ENCODE measurements around the gene SYNPO2. TPM values are rescaled to one million over a fixed set of nuclear protein-coding genes. Genes with fewer than 3 reads are reported as not detected.

The SYNPO2 gene
- total RNA-seq, 3 donors from 2014 or later (not counting 1 experiment from before 2014, with no cell fraction given): 0.18 to 0.85 (median 0.56) TPM

DNA sequence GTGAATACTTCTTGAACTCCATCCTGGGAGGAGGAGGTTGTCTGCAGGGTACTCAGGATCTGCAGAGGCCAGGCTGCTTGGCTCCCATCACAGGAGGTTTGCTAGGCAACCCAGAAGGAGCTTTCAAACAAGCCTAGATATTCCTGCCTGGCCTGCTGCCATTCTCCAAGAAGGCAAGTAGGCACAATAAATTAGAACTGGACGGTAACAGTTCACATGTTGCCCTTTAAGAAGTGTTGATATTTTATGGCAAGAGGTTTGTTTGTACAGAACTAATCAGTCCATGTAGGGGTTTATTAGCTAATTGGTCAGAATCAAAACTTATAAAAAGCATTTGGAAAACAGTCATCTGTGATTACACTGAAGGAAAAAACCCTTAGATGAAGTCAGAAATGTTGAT is 39.3 kb downstream of the SYNPO2 start:
- H3K4me1 Mint-ChIP-seq: no peaks in the 10 kb centered on the region
- WGBS (ENCODE audit: insufficient coverage): 82% methylated on average over 1 of the region's 1 CpG
- H3K9me3 Mint-ChIP-seq: no peaks in the 10 kb centered on the region
- Histone ChIP-seq H3K36me3 (ENCODE audit: control insufficient read depth, insufficient read depth, low read length) (no peaks in the 10 kb centered on the region), H3K27ac (ENCODE audit: low read length) (no peak overlapping the region), H3K4me3 (ENCODE audit: low read length) (no peak overlapping the region), H3K9me3 (ENCODE audit: control insufficient read depth, insufficient read depth, low read length) (no peaks in the 10 kb centered on the region), H3K27me3 (ENCODE audit: control insufficient read depth, insufficient read depth, low read length) (no peaks in the 10 kb centered on the region), H3K4me1 (ENCODE audit: control insufficient read depth, insufficient read depth, low read length) (no peaks in the 10 kb centered on the region)
- TF ChIP-seq, protein P1, sequence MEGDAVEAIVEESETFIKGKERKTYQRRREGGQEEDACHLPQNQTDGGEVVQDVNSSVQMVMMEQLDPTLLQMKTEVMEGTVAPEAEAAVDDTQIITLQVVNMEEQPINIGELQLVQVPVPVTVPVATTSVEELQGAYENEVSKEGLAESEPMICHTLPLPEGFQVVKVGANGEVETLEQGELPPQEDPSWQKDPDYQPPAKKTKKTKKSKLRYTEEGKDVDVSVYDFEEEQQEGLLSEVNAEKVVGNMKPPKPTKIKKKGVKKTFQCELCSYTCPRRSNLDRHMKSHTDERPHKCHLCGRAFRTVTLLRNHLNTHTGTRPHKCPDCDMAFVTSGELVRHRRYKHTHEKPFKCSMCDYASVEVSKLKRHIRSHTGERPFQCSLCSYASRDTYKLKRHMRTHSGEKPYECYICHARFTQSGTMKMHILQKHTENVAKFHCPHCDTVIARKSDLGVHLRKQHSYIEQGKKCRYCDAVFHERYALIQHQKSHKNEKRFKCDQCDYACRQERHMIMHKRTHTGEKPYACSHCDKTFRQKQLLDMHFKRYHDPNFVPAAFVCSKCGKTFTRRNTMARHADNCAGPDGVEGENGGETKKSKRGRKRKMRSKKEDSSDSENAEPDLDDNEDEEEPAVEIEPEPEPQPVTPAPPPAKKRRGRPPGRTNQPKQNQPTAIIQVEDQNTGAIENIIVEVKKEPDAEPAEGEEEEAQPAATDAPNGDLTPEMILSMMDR (IDR thresholded peaks at IDR 0.05): no peak
- intact Hi-C loops (cut with micrococcal nuclease): no loop called here
- no peak overlapping the region for H3K27ac Mint-ChIP-seq
- ATAC-seq: no peak
- no peaks in the 10 kb centered on the region for H3K36me3 Mint-ChIP-seq
- H3K27me3 Mint-ChIP-seq (ENCODE audit: low read depth in 2 of 2): peaks cover 3 to 28% of the 10 kb centered on the region in 2 donors
- no peak for DNase-seq
- no peak overlapping the region for H3K4me3 Mint-ChIP-seq

DNA sequence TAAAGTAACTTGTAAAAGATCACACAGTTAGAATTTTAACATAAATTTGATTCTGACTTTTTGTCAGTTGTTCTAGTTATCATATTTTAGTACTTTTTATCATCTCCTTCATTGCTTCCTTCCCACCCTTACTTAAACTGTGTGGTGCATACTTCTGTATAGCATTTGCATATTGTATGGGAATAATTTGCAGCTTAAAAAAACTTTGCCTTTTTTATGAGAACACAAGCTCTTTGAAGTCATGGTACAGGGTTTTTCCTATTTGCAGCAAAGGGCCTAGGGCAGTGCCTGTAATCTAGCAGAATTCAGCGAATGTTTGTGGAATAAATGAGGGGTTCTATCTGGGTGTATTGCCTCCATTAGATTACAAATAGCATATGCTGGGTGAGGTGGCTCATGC is 41.6 kb downstream of the SYNPO2 start:
- intact Hi-C loops (cut with micrococcal nuclease): no loop called here
- H3K27ac Mint-ChIP-seq: no peak overlapping the region
- no peaks in the 10 kb centered on the region for H3K36me3 Mint-ChIP-seq
- H3K4me3 ChIP-seq (ENCODE audit: low read length): no peak overlapping the region
- no peaks in the 10 kb centered on the region for H3K36me3 ChIP-seq (ENCODE audit: control insufficient read depth, insufficient read depth, low read length)
- no peaks in the 10 kb centered on the region for H3K27me3 ChIP-seq (ENCODE audit: control insufficient read depth, insufficient read depth, low read length)
- WGBS (ENCODE audit: insufficient coverage): 0% methylated on average over 1 of the region's 1 CpG
- H3K9me3 ChIP-seq (ENCODE audit: control insufficient read depth, insufficient read depth, low read length): no peaks in the 10 kb centered on the region
- H3K9me3 Mint-ChIP-seq: no peaks in the 10 kb centered on the region
- ATAC-seq (no peak), DNase-seq (no peak)
- H3K27me3 Mint-ChIP-seq (ENCODE audit: low read depth in 2 of 2): peaks cover 10 to 28% of the 10 kb centered on the region in 2 donors
- no peak overlapping the region for H3K27ac ChIP-seq (ENCODE audit: low read length)
- no peak overlapping the region for H3K4me3 Mint-ChIP-seq
- no peaks in the 10 kb centered on the region for H3K4me1 ChIP-seq (ENCODE audit: control insufficient read depth, insufficient read depth, low read length)
- TF ChIP-seq, protein P1 (IDR thresholded peaks at IDR 0.05): no peak
- no peaks in the 10 kb centered on the region for H3K4me1 Mint-ChIP-seq

DNA sequence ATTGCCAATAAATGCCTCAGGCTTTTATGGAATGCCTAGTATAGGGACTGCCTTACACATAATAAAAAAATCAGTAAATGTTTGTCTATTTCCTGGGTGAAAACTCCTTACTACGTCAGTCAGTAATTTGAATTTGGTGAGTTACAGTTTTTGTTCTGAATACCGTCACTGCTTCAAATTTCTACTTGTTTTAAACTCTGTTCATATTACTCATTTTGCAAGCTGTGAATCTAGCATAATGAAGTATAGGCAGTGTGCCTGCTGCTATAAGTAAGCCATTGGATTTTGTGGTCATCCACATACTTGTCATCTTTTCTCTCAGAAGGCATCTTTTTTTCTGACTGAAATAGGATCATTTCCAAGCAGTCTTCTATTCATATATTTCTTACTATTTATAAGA is 43.1 kb downstream of the SYNPO2 start:
- H3K9me3 ChIP-seq (ENCODE audit: control insufficient read depth, insufficient read depth, low read length): no peaks in the 10 kb centered on the region
- H3K4me3 ChIP-seq (ENCODE audit: low read length): no peak overlapping the region
- no peaks in the 10 kb centered on the region for H3K36me3 ChIP-seq (ENCODE audit: control insufficient read depth, insufficient read depth, low read length)
- intact Hi-C loops (cut with micrococcal nuclease): no loop called here
- TF ChIP-seq, protein P1 (IDR thresholded peaks at IDR 0.05): no peak
- H3K27ac ChIP-seq (ENCODE audit: low read length): no peak overlapping the region
- Mint-ChIP-seq H3K27ac (no peak overlapping the region), H3K4me1 (no peaks in the 10 kb centered on the region), H3K27me3 (ENCODE audit: low read depth in 2 of 2) (peaks cover 12 to 19% of the 10 kb centered on the region in 2 donors), H3K36me3 (no peaks in the 10 kb centered on the region), H3K4me3 (no peak overlapping the region), H3K9me3 (no peaks in the 10 kb centered on the region)
- no peak for ATAC-seq
- H3K27me3 ChIP-seq (ENCODE audit: control insufficient read depth, insufficient read depth, low read length): no peaks in the 10 kb centered on the region
- DNase-seq: no peak
- no peaks in the 10 kb centered on the region for H3K4me1 ChIP-seq (ENCODE audit: control insufficient read depth, insufficient read depth, low read length)
- 80% methylated on average over 1 of the region's 2 CpGs for WGBS (ENCODE audit: insufficient coverage)

DNA sequence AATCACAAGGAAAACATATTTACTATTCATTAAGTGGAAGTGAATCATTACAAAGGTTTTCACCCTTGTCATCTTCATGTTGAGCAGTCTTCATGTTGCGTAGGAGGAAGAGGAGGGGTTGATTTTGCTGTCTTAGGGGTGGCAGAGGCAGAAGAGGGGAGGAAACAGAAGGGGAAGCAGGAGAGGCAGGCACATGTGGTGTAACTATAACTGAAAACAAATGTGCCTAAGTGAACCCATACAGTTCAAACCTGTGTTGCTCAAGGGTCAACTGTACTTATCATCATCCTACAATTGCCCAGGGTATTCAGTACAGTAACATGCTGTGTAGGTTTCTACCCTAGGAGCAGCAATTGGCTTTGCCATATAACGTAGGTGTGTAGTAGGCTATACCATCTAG is 47.2 kb downstream of the SYNPO2 start:
- H3K9me3 ChIP-seq (ENCODE audit: control insufficient read depth, insufficient read depth, low read length): no peaks in the 10 kb centered on the region
- Mint-ChIP-seq H3K27me3 (ENCODE audit: low read depth in 2 of 2) (peaks cover 10 to 13% of the 10 kb centered on the region in 2 donors), H3K36me3 (no peaks in the 10 kb centered on the region), H3K27ac (no peak overlapping the region), H3K4me1 (no peaks in the 10 kb centered on the region), H3K9me3 (no peaks in the 10 kb centered on the region), H3K4me3 (no peak overlapping the region)
- ATAC-seq (peak in 1 of 3 donors; percentile 46), DNase-seq (no peak)
- H3K36me3 ChIP-seq (ENCODE audit: control insufficient read depth, insufficient read depth, low read length): no peaks in the 10 kb centered on the region
- H3K4me3 ChIP-seq (ENCODE audit: low read length): no peak overlapping the region
- TF ChIP-seq, protein P1 (IDR thresholded peaks at IDR 0.05): no peak
- intact Hi-C loops (cut with micrococcal nuclease): no loop called here
- H3K27me3 ChIP-seq (ENCODE audit: control insufficient read depth, insufficient read depth, low read length): no peaks in the 10 kb centered on the region
- 88% methylated on average over 2 of the region's 2 CpGs for WGBS (ENCODE audit: insufficient coverage)
- no peak overlapping the region for H3K27ac ChIP-seq (ENCODE audit: low read length)
- H3K4me1 ChIP-seq (ENCODE audit: control insufficient read depth, insufficient read depth, low read length): no peaks in the 10 kb centered on the region

All from natural killer cell (primary cell).